H1 (cell line): ENCODE data around the gene GRIK4. TPM values are rescaled to one million over a fixed set of nuclear protein-coding genes. Genes with fewer than 3 reads are reported as not detected.

ENCODE experiments used
- BRCA1 ChIP-seq: IDR thresholded peaks from 2 replicates; pipeline ENCODE4 v1.6.1; 2012; ENCODE audit warnings: low read depth, low read length, improper control_type of control experiment
- CBX8 ChIP-seq: fragments of 300-800, 300-1000 bp; sonication (generic); IDR thresholded peaks from 2 replicates; pipeline ENCODE4 v1.7.1; 2016; ENCODE audit warnings: low read depth, low read length, borderline replicate concordance
- JUN ChIP-seq: IDR thresholded peaks from 2 replicates; pipeline ENCODE4 v1.6.1; 2011; ENCODE audit warnings: low read depth, mild to moderate bottlenecking, improper control_type of control experiment, low read length
- JUND ChIP-seq: IDR thresholded peaks from 2 replicates; pipeline ENCODE4 v1.6.1; 2011; ENCODE audit warnings: mild to moderate bottlenecking, improper control_type of control experiment, low read length
- KDM4A ChIP-seq: IDR thresholded peaks from one replicate; pipeline ENCODE4 v1.7.1; 2012; ENCODE audit warnings: low read depth, mild to moderate bottlenecking, moderate library complexity, low read length, inconsistent platforms; ENCODE audit not compliant: severe bottlenecking
- RAD21 ChIP-seq, 2 experiments: IDR thresholded peaks in 1 of 2; conservative IDR thresholded peaks in 1 of 2; 2 replicates each; pipeline ENCODE4 v1.6.1; 2011; ENCODE audit warnings: low read depth in 2 of 2, low read length in 2 of 2, improper control_type of control experiment in 1 of 2, inconsistent platforms in 1 of 2, mild to moderate bottlenecking in 1 of 2, moderate library complexity in 1 of 2
- RFX5 ChIP-seq: IDR thresholded peaks from 2 replicates; pipeline ENCODE4 v1.6.1; 2011; ENCODE audit warnings: low read depth, low read length, improper control_type of control experiment, borderline replicate concordance
- RXRA ChIP-seq: IDR thresholded peaks from 2 replicates; pipeline ENCODE4 v1.6.1; 2011; ENCODE audit warnings: low read depth, mild to moderate bottlenecking, low read length, moderate library complexity; ENCODE audit not compliant: insufficient read depth
- polyA plus RNA-seq, 7 experiments: library from polyadenylated mRNA; depleted of rRNA in 3 of 7; stranded (reverse) in 5 of 7; unstranded in 2 of 7; fragments of >200 nt in 5 of 7; fragments of 200-250 nt in 2 of 7; gene quantifications; 1 replicate in 5 of 7; 2 replicates in 1 of 7; 4 replicates in 1 of 7; pipeline versions ENCODE4 v1.2.1 to v1.2.3, GENCODE V29; 2011 to 2013; ENCODE audit warnings: missing spikeins in 2 of 7, mixed read lengths in 2 of 7
- total RNA-seq: library from RNA; stranded (reverse); fragmentation: NEBNext Ultra II Directional; extraction: Animal tissue kit (Norgen Biotek cat#: 25700); gene quantifications from 2 replicates; pipeline ENCODE4 v1.2.1, GENCODE V29; 2021

Gene GRIK4
- total and polyA plus RNA-seq, 2 of the 8 experiments (the other 6 are each of a cell fraction or from before 2014, with no cell fraction given), result 1.2 to 2.9 TPM

DNA sequence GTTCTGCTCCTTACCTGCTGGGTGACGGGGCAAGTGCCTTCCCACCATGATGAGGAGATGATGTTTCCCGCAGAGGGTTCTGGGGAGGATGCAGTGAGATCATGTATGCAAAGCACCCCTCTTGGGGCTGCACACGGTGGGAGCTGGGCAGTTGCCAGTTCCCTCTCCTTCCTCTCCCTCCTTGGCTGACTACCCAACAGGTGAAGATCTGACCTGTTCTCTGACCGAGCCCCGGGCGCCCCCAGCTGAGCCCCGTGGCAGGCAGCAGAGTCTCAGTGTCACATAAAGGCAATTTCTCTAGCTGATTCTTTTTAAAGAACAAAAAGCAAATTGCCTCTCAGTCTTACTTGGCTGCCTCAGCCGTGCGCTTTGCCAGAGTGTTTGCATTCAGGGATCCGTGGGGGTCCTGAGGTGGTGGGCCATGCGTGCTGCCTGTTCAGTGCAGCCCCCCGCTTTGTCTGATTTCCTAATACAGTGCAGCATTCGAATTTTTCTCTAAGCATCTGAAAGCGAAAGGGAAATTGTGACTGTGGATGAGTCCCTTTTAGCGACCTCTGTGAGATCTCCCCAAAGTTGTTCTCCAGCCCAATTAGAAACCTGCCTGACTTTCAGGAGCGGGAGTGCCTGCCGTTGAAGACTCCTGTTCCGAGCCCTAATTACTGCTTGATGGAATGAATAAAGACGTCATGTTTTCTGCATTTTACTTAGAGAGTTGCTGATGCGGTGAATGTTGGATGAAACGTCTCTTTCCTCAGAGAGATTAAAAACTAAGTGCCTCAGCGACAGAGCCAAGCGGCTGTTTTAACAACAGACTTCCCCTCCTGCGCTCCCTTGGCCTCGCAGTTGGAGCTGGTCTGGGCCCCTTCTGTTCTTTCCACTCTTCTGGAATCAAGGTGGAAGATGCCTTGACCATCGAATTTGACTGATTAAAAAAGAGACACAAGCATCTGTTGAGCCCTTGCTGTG, 86.0 kb downstream of the GRIK4 start (continued):
- TF ChIP-seq KDM4A (no peak), CBX8 (no peak), JUN (no peak), JUND (no peak), RAD21 (IDR thresholded peaks at IDR 0.05 in 1 of 2, conservative IDR thresholded peaks at IDR 0.05 in 1 of 2; ENCODE audit: low read depth in 2 of 2, low read length in 2 of 2) (no peak), BRCA1 (no peak), RFX5 (no peak), RXRA (no peak)
